HEK293T (cell line): ENCODE data around the gene LGALS7.

Experiments
- CTCF ChIA-PET: fragments of 350-600 bp; formaldehyde crosslinking; extraction: SDS; loops from one replicate; lab custom pipeline; 2021; ENCODE audit warnings: antibody characterized with exemption, inconsistent platforms; lab: Yijun Ruan, JAX
- POLR2A ChIA-PET: fragments of 350-600 bp; formaldehyde crosslinking; extraction: SDS; loops from one replicate; lab custom pipeline; 2020; ENCODE audit warnings: antibody characterized with exemption, inconsistent platforms; lab: Yijun Ruan, JAX
- DNase-seq: peaks from one replicate; pipeline ENCODE4 v3.0.0; 2012; ENCODE audit warnings: mixed read lengths; ENCODE audit errors: extremely low spot score
- ARNT ChIP-seq: fragments of 450-650 bp; IDR thresholded peaks from 2 replicates; pipeline ENCODE4 v1.6.1; 2017; ENCODE audit warnings: mild to moderate bottlenecking
- BHLHE40 ChIP-seq: fragments of 450-650 bp; IDR thresholded peaks from 2 replicates; pipeline ENCODE4 v1.6.1; 2016; ENCODE audit warnings: mild to moderate bottlenecking, moderate library complexity, borderline replicate concordance
- CTBP1 ChIP-seq: fragments of 450-650 bp; IDR thresholded peaks from 2 replicates; pipeline ENCODE4 v1.6.1; 2016; ENCODE audit warnings: borderline replicate concordance
- ELF4 ChIP-seq: fragments of 450-650 bp; IDR thresholded peaks from 2 replicates; pipeline ENCODE4 v1.6.1; 2017; ENCODE audit warnings: antibody characterized with exemption
- FOXA1 ChIP-seq: fragments of 450-650 bp; IDR thresholded peaks from 2 replicates; pipeline ENCODE4 v1.6.1; 2016; ENCODE audit warnings: mild to moderate bottlenecking
- FOXK2 ChIP-seq: fragments of 450-650 bp; IDR thresholded peaks from 2 replicates; pipeline ENCODE4 v1.6.1; 2016; ENCODE audit warnings: mild to moderate bottlenecking
- FOXM1 ChIP-seq: fragments of 450-650 bp; IDR thresholded peaks from 2 replicates; pipeline ENCODE4 v1.6.1; 2017; ENCODE audit warnings: mild to moderate bottlenecking, borderline replicate concordance
- HDGF ChIP-seq: fragments of 450-650 bp; IDR thresholded peaks from 2 replicates; pipeline ENCODE4 v1.6.1; 2017; ENCODE audit warnings: antibody characterized with exemption, borderline replicate concordance
- L3MBTL2 ChIP-seq: fragments of 450-650 bp; conservative IDR thresholded peaks from 2 replicates; pipeline ENCODE4 v1.6.1; 2016; ENCODE audit warnings: mild to moderate bottlenecking
- LEF1 ChIP-seq: fragments of 450-650 bp; IDR thresholded peaks from 2 replicates; pipeline ENCODE4 v1.6.1; 2017; ENCODE audit warnings: mild to moderate bottlenecking, borderline replicate concordance
- NFRKB ChIP-seq: fragments of 450-650 bp; IDR thresholded peaks from 2 replicates; pipeline ENCODE4 v1.6.1; 2016; ENCODE audit warnings: mild to moderate bottlenecking, moderate library complexity
- PKNOX1 ChIP-seq: fragments of 450-650 bp; IDR thresholded peaks from 2 replicates; pipeline ENCODE4 v1.6.1; 2016
- SP1 ChIP-seq: fragments of 450-650 bp; IDR thresholded peaks from 2 replicates; pipeline ENCODE4 v1.6.1; 2017
- SUZ12 ChIP-seq: fragments of 450-650 bp; IDR thresholded peaks from 2 replicates; pipeline ENCODE4 v1.6.1; 2016; ENCODE audit warnings: mild to moderate bottlenecking
- TARDBP ChIP-seq: fragments of 450-650 bp; IDR thresholded peaks from 2 replicates; pipeline ENCODE4 v1.6.1; 2016
- ZNF384 ChIP-seq: fragments of 450-650 bp; IDR thresholded peaks from 2 replicates; pipeline ENCODE4 v1.6.1; 2016

LGALS7 gene

DNA sequence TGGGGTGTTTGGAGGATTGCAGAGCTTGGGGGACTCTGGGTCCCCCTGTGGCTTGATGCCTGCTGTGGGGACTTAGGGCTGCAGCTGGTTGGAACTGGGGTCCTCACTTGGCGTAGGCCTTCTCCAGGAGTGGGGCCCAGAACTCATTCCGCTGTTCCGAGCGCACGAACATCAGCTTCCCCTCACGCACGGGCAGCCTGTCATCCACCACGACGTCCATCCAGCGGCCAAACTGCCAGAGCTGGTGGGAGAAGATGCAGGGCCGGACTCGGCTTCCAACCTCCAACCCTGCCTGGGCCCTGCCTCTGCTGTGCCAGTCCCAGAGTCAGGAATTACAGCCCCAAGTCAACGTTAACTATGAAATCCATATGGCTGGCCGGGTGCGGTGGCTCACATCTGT is 31.6 kb downstream of the LGALS7 start:
- CTCF ChIA-PET: no interaction called here
- POLR2A ChIA-PET: no interaction called here
- no peak for TF ChIP-seq FOXM1
- TF ChIP-seq NFRKB: no peak
- no peak for TF ChIP-seq LEF1
- no peak for TF ChIP-seq L3MBTL2
- no peak for TF ChIP-seq FOXA1
- TF ChIP-seq ZNF384: no peak
- no peak for TF ChIP-seq ELF4
- no peak for TF ChIP-seq SUZ12
- TF ChIP-seq CTBP1: no peak
- TF ChIP-seq SP1: no peak
- no peak for TF ChIP-seq PKNOX1
- TF ChIP-seq HDGF: no peak
- TF ChIP-seq FOXK2: no peak
- TF ChIP-seq ARNT: no peak
- TF ChIP-seq TARDBP: no peak
- TF ChIP-seq BHLHE40: no peak
- DNase-seq: no peak

- no peak for TF ChIP-seq NFRKB
- no peak for TF ChIP-seq LEF1
- TF ChIP-seq TARDBP: no peak
- no peak for TF ChIP-seq L3MBTL2
- no peak for TF ChIP-seq ARNT
- no peak for TF ChIP-seq ZNF384
- POLR2A ChIA-PET: no interaction called here
- CTCF ChIA-PET: no interaction called here
- no peak for DNase-seq
These were observed 32.4 kb downstream of the LGALS7 start for GRCh38 chr19:38740932-38741331.

DNA sequence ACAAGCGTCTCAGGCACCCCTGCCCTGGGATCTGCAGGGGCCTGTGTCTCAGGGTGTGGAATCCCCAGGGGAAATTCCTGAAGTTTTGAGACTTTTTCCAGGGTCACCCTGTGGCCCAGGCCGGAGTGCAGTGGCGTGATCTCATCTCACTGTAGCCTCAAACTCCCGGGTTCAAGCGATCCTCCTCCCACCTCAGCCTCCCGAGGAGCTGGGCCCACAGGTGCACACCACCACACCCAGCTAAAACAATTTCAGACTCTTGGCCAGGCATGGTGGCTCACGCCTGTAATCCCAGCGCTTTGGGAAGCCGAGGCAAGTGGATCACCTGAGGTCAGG is 33.1 kb downstream of the LGALS7 start:
- no peak for DNase-seq
- ChIA-PET CTCF (no interaction called here), POLR2A (no interaction called here)
- TF ChIP-seq PKNOX1: no peak
- no peak for TF ChIP-seq ZNF384
- TF ChIP-seq LEF1: no peak
- no peak for TF ChIP-seq SUZ12
- TF ChIP-seq SP1: no peak
- no peak for TF ChIP-seq L3MBTL2
- TF ChIP-seq FOXM1: no peak
- no peak for TF ChIP-seq FOXK2
- no peak for TF ChIP-seq BHLHE40

DNA sequence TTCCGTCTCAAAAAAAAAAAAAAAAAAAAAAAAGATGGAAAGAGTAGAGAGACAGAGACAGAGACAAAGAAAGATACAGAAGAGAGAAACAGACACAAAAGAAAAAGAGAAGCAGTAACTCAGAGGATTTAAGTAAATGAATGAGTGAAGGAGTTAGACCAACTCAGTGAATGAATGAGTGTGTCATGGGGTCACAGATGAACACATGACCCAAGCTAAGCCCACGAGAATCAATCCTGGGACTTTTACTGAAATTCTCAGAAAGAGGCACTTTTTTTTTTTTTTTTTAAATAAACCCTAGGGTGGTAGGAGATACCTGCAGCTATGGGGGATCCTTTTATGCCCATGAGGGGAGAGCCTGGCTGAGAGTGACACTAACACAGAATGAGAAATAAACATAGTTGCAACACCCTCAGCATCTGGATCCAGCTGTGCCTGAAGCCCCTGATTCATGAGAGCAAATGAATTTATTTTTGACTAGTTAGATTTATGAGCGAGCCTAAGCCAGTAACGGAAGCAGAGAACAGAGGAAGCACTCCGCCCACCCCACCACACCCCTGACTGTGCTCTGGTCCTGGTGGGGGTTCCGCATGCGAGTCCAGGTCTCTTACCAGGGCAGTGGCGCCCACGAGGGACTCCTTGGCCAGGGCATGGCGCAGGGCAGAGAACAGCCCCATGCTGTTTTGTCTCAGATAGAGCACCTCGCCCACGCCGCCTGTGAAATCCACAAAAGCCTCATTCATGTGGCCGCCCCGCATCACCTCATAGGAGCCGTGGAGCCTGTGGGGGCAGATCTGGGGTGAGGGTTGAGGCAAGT is 33.7 kb downstream of the LGALS7 start:
- no peak for DNase-seq
- no peak for TF ChIP-seq CTBP1
- TF ChIP-seq FOXK2: no peak
- TF ChIP-seq ARNT: no peak
- no peak for TF ChIP-seq NFRKB
- no peak for TF ChIP-seq SUZ12
- no peak for TF ChIP-seq HDGF
- no peak for TF ChIP-seq ZNF384
- no peak for TF ChIP-seq L3MBTL2
- TF ChIP-seq LEF1: no peak
- TF ChIP-seq FOXA1: no peak
- TF ChIP-seq TARDBP: no peak
- TF ChIP-seq FOXM1: no peak
- no peak for TF ChIP-seq PKNOX1
- no peak for TF ChIP-seq BHLHE40
- TF ChIP-seq ELF4: no peak
- no peak for TF ChIP-seq SP1
- CTCF ChIA-PET: no interaction called here
- POLR2A ChIA-PET: no interaction called here

DNA sequence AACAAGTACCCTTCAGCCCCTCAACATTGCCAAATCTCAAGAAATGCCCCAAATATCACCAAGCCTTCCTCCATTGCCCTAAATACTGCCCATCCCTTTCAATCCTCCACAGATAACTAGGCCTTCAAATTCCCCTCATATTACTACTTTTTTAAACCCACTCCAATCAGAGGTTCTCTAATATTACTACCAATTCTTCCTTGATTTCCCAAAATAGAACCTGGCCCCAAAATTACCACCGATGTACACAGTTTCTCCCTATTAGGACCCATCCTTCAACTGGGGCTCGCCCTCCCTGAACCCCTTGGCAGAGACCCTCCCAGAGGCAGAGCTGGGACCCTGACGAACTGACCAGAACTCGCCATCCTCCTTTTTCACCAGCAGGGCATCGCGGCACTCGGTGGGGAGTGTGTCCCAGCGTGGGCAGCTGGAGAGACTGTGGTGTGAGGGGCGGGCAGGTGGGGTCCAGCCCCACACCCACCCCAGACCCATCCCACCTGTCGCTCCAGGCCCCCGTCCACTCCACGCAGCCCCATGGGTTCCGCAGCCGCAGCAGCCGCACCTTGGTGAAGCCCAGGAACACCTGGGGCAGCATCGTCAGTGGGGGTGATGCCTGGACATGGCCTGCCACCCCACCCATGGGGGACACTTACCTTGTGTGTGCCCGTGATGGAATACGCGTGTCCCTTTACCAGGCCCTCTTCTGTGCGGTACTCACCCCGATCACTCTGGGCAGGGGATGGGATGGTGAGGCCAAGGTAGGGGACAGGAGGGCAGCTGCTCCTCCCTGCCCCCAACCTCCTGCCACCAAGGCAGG is 35.2 kb downstream of the LGALS7 start:
- ChIA-PET POLR2A (no interaction called here), CTCF (no interaction called here)
- DNase-seq: no peak
- TF ChIP-seq ZNF384 (no peak), ARNT (no peak), CTBP1 (no peak), SP1 (no peak), L3MBTL2 (no peak), FOXA1 (no peak), TARDBP (no peak)

DNA sequence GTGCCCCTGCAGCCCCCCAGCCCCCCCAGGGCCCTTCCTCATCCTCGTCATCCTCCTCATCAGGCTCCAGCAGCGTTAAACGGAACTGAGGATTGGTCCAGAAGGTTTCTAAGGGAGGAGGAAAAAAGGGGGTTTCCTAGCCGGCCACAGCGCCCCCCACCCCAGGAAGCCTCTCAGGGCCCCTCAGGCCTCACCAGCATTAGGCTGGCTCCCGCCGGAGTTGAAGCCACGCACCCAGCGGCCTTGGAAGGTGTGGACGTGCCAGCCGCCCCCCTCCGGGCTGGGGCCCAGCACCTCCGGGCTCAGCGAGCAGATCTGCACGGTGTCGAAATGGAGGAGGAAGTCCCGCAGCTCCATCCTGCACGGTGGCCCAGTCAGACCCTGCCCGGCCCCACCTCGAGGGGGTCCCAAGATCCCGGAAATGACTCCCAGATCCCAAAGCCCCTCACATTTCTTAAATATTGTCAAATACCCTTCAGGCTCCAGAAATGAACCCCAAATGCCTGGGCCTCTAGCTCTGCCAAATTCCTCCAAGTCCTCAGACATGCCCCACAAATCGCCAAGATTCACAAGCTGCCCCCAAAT is 35.9 kb downstream of the LGALS7 start:
- ChIA-PET CTCF (no interaction called here), POLR2A (interaction anchor here (1.0 kb wide), 1 partner anchor 193 kb away, joined by 4 read pairs; the partner anchor contains the start of genes MRPS12 and SARS2)
- no peak for TF ChIP-seq ZNF384
- no peak for TF ChIP-seq FOXM1
- no peak for DNase-seq
